Ovary (tissue), 9 donors: Measurements from ENCODE around the gene FAM193A. TPM values are rescaled to one million over a fixed set of nuclear protein-coding genes. Genes with fewer than 3 reads are reported as not detected.
A peak's percentile ranks its signal among the peaks of the same experiment; 100 is the strongest.
"Not testable (repeated sequence)": the region's sequence is repeated elsewhere in the genome, so short reads cannot be mapped to it uniquely, and the experiment has no call there.

ENCODE experiments used
- DNase-seq, 5 donors: peaks; one replicate each; pipeline ENCODE4 v3.0.0-alpha.2; 2019 to 2020
- H3K27ac ChIP-seq, 2 donors: fragments of 200-600 bp; one replicate each; pipeline versions ENCODE4 v1.5.1 to v1.8.0; 2019 to 2022
- H3K27me3 ChIP-seq: fragments of 200-600 bp; one replicate; pipeline ENCODE4 v1.8.0; 2022
- H3K36me3 ChIP-seq: fragments of 200-600 bp; sonication (generic); one replicate; pipeline ENCODE4 v1.5.1; 2019
- H3K4me1 ChIP-seq: one replicate; pipeline ENCODE4 v1.8.1; 2013; ENCODE audit warnings: mild to moderate bottlenecking, moderate library complexity; ENCODE audit not compliant: insufficient read depth
- H3K4me3 ChIP-seq: fragments of 200-600 bp; sonication (generic); one replicate; pipeline ENCODE4 v1.5.1; 2017
- H3K9me3 ChIP-seq, 2 donors: fragments of 200-600 bp in 1 of 2; sonication (generic) in 1 of 2; one replicate each; pipeline versions ENCODE4 v1.5.1 to v1.8.1; 2013 to 2019; ENCODE audit warnings: mild to moderate bottlenecking in 1 of 2, moderate library complexity in 1 of 2
- CTCF ChIP-seq, 3 donors: fragments of 450-650 bp in 2 of 3; fragments of 200-600 bp in 1 of 3; IDR thresholded peaks; one replicate each; pipeline versions ENCODE4 v1.5.1 to v1.8.0; 2016 to 2022; ENCODE audit warnings: antibody characterized with exemption in 3 of 3, mild to moderate bottlenecking in 1 of 3
- EP300 ChIP-seq: sonication (generic); formaldehyde crosslinking; IDR thresholded peaks from one replicate; pipeline ENCODE4 v1.6.1; 2017; ENCODE audit warnings: antibody characterized with exemption
- POLR2A ChIP-seq: fragments of 450-650 bp; IDR thresholded peaks from one replicate; pipeline ENCODE4 v1.6.1; 2017; ENCODE audit warnings: antibody characterized with exemption, mild to moderate bottlenecking, moderate library complexity
- WGBS, 3 donors: extraction: QIAGEN DNeasy Blood & Tissue Kit in 1 of 3; methylation state at CpG; one replicate each; pipeline versions ENCODE4 v1.1.5 to v1.1.7; 2013 to 2017; 5-methylcytosine and 5-hydroxymethylcytosine counted together
- intact Hi-C, 4 donors: fragments of 100-400 bp; cut with DNase I; formaldehyde crosslinking; loops; one replicate each; pipeline versions ENCODE4 v1.11.0 to v1.15.1; 2022 to 2023
- polyA plus RNA-seq, 2 donors: library from polyadenylated mRNA; stranded (reverse); fragments of 200-250 nt in 1 of 2; fragments of 350-450 nt in 1 of 2; fragmentation: Illumina TruSeq in 1 of 2; extraction: RNeasy Lipid Tissue Mini Kit (QIAGEN cat#74804) in 1 of 2; gene quantifications; one replicate each; pipeline ENCODE4 v1.2.3, GENCODE V29; 2013 to 2014
- total RNA-seq, 7 donors: library from RNA; depleted of rRNA in 2 of 7; stranded (reverse); fragments of >200 nt in 2 of 7; fragmentation: NEBNext Ultra II Directional in 3 of 7; extraction: Animal tissue kit (Norgen Biotek cat#: 25700) in 3 of 7; gene quantifications; one replicate each; pipeline versions ENCODE4 v1.1.0 to v1.2.4, GENCODE V29; 2016 to 2023
- donor health status: DM: no; HTN: no; CAD: no; lungs with moderate emphysema.
- donor health status: DM: no; HTN: no; CAD: no.
- donor health status: Bipolar disorder and iron deficiency.
- donor health status: DM: yes; HTN: yes; CAD: no.
- donor health status: DM: no; HTN: no; CAD: no.
- donor health status: DM: yes; HTN: yes; CAD: no.

Gene FAM193A
- total and polyA plus RNA-seq, 9 donors, result 16.0 to 39.1 (median 28.7) TPM

- no peak overlapping the region for H3K27ac ChIP-seq
- no peaks in the 10 kb centered on the region for H3K36me3 ChIP-seq
- no peak for DNase-seq
- no peak overlapping the region for H3K4me3 ChIP-seq
- intact Hi-C loops, result no loop called here
- H3K9me3 ChIP-seq, result no peaks in the 10 kb centered on the region
- H3K27me3 ChIP-seq, result no peaks in the 10 kb centered on the region
- TF ChIP-seq CTCF (IDR thresholded peaks at IDR 0.05), result no peak
- TF ChIP-seq EP300, result no peak
- no peak for TF ChIP-seq POLR2A
- no peaks in the 10 kb centered on the region for H3K4me1 ChIP-seq
Observed at GRCh38 chr4:2735869-2736268, 199.4 kb downstream of the FAM193A start.

GRCh38 chr4:2738296-2738695 is 201.8 kb downstream of the FAM193A start:
- H3K4me3 ChIP-seq, H3K9me3 ChIP-seq, H3K36me3 ChIP-seq, H3K4me1 ChIP-seq, H3K27ac ChIP-seq, DNase-seq, H3K27me3 ChIP-seq, intact Hi-C loops: not testable (repeated sequence)
- WGBS, 3 donors, result 85 to 95% (median 91%) methylated on average over 2 of the region's 2 CpGs

- no peaks in the 10 kb centered on the region for H3K4me1 ChIP-seq
- TF ChIP-seq EP300, result no peak
- no peak for TF ChIP-seq POLR2A
- TF ChIP-seq CTCF (IDR thresholded peaks at IDR 0.05), result no peak
- H3K36me3 ChIP-seq, result no peaks in the 10 kb centered on the region
- 79 to 84% (median 84%) methylated on average over 9 of the region's 9 CpGs for WGBS, 3 donors
- H3K27ac ChIP-seq, result no peak overlapping the region
- intact Hi-C loops, result no loop called here
- DNase-seq, result peak in 2 of 5 donors; percentile 17 to 24
- H3K27me3 ChIP-seq, result no peaks in the 10 kb centered on the region
- no peaks in the 10 kb centered on the region for H3K9me3 ChIP-seq
- no peak overlapping the region for H3K4me3 ChIP-seq
Observed at GRCh38 chr4:2741626-2742025, 205.2 kb downstream of the FAM193A start.

GRCh38 chr4:2742081-2742822 is 205.8 kb downstream of the FAM193A start:
- H3K27ac ChIP-seq, result no peak overlapping the region

More at GRCh38 chr4:2742081-2742822, 205.8 kb downstream of the FAM193A start:
- 89 to 90% (median 89%) methylated on average over 22 to 27 of the region's 27 CpGs for WGBS, 3 donors
- DNase-seq, result peak in 2 of 5 donors; percentile 11 to 23
- no peaks in the 10 kb centered on the region for H3K36me3 ChIP-seq
- no peaks in the 10 kb centered on the region for H3K27me3 ChIP-seq
- intact Hi-C loops, result no loop called here
- H3K9me3 ChIP-seq, result no peaks in the 10 kb centered on the region
- H3K4me3 ChIP-seq, result no peak overlapping the region
- TF ChIP-seq POLR2A, result no peak
- TF ChIP-seq CTCF (IDR thresholded peaks at IDR 0.05), result no peak
- no peak for TF ChIP-seq EP300
- no peaks in the 10 kb centered on the region for H3K4me1 ChIP-seq
